GM12878 (cell line): Measurements from ENCODE around the gene ZIK1. TPM values are rescaled to one million over a fixed set of nuclear protein-coding genes. Genes with fewer than 3 reads are reported as not detected.

ENCODE experiments used
- ATAC-seq: fragments of 200-7000 bp; cut with Tn5 transposase; 3 replicates; pipeline ENCODE4 v1.9.1; 2020; ENCODE audit warnings: mild to moderate bottlenecking, moderate library complexity
- BruUV-seq: library from RNA; stranded (reverse); fragments of 400-500 nt; replicated peaks from 2 replicates; lab custom pipeline; 2021; lab: Mats Ljungman, UMichigan
- CTCF ChIA-PET: fragments of 300-600 bp; sonication (Branson Sonifier 250); formaldehyde crosslinking; extraction: SDS; loops from one replicate; lab custom pipeline; 2021; ENCODE audit warnings: inconsistent platforms; lab: Yijun Ruan, JAX
- POLR2A ChIA-PET: fragments of 350-600 bp; formaldehyde crosslinking; extraction: SDS; loops from one replicate; lab custom pipeline; 2021; ENCODE audit warnings: inconsistent platforms; lab: Charles Lee
- RAD21 ChIA-PET: fragments of 300-600 bp; sonication (Branson Sonifier 250); formaldehyde crosslinking; loops from one replicate; lab custom pipeline; 2023; ENCODE audit warnings: antibody characterized with exemption; ENCODE audit not compliant: unreplicated experiment; lab: Charles Lee
- SMC1A ChIA-PET: fragments of 300-600 bp; sonication (Branson Sonifier 250); formaldehyde crosslinking; loops from one replicate; lab custom pipeline; 2023; ENCODE audit not compliant: unreplicated experiment, uncharacterized antibody; lab: Charles Lee
- DNase-seq: peaks from one replicate; pipeline ENCODE4 v3.0.0-alpha.2; 2011; ENCODE audit warnings: low read depth, low spot score
- FAIRE-seq: peaks from 3 replicates; lab custom pipeline; 2011; peaks lifted over from hg19 to GRCh38; lab: Jason Lieb, UNC
- H2AFZ ChIP-seq: 2 replicates; pipeline ENCODE4 v1.6.0; 2011; ENCODE audit warnings: low read depth, low read length, control low read depth; ENCODE audit not compliant: control insufficient read depth
- H3K27ac ChIP-seq: 2 replicates; pipeline ENCODE4 v1.5.1; 2011; ENCODE audit warnings: control low read depth; ENCODE audit not compliant: control insufficient read depth, insufficient read depth
- H3K27me3 ChIP-seq, 2 experiments: replicated peaks in 1 of 2; 2 replicates each; pipeline versions ENCODE4 v1.6.0 to v1.6.1; 2011; ENCODE audit warnings: low read length in 1 of 2; ENCODE audit not compliant: control insufficient read depth in 2 of 2, insufficient read depth in 2 of 2
- H3K36me3 ChIP-seq, 2 experiments: 2 replicates each; pipeline ENCODE4 v1.5.1; 2011; ENCODE audit warnings: low read length in 1 of 2; ENCODE audit not compliant: control insufficient read depth in 2 of 2, insufficient read depth in 2 of 2
- H3K4me1 ChIP-seq: 2 replicates; pipeline ENCODE4 v1.6.1; 2011; ENCODE audit warnings: mild to moderate bottlenecking, low read length, moderate library complexity, mixed read lengths; ENCODE audit not compliant: control insufficient read depth, insufficient read depth
- H3K4me2 ChIP-seq: 2 replicates; pipeline ENCODE4 v1.6.0; 2011; ENCODE audit warnings: control low read depth; ENCODE audit not compliant: control insufficient read depth, insufficient read depth
- H3K4me3 ChIP-seq: fragments of 200-600 bp; sonication (generic); 2 replicates; pipeline ENCODE4 v1.5.1; 2016
- H3K79me2 ChIP-seq: 2 replicates; pipeline ENCODE4 v1.6.0; 2011; ENCODE audit warnings: low read length; ENCODE audit not compliant: control insufficient read depth, insufficient read depth
- H3K9ac ChIP-seq: 2 replicates; pipeline ENCODE4 v1.8.0; 2011; ENCODE audit warnings: low read length, control low read depth, mixed read lengths; ENCODE audit not compliant: control insufficient read depth, insufficient read depth
- H3K9me3 ChIP-seq: replicated peaks from 3 replicates; pipeline ENCODE4 v1.5.1; 2011; ENCODE audit warnings: mild to moderate bottlenecking, low read length; ENCODE audit not compliant: control insufficient read depth, insufficient read depth
- H4K20me1 ChIP-seq: 2 replicates; pipeline ENCODE4 v1.6.0; 2011; ENCODE audit not compliant: control insufficient read depth, insufficient read depth
- CEBPB ChIP-seq, 2 experiments: fragments of 150-350 bp in 1 of 2; IDR thresholded peaks; 2 replicates each; pipeline ENCODE4 v1.6.1; 2012 to 2014; ENCODE audit warnings: low read depth in 2 of 2, low read length in 2 of 2, borderline replicate concordance in 1 of 2, inconsistent platforms in 1 of 2
- HSF1 ChIP-seq: fragments of 150-350 bp; IDR thresholded peaks from 2 replicates; pipeline ENCODE4 v1.6.1; 2014; ENCODE audit warnings: mild to moderate bottlenecking, low read depth, low read length
- IKZF2 ChIP-seq, 2 experiments: fragments of 450-650 bp; IDR thresholded peaks; 2 replicates each; pipeline ENCODE4 v1.6.1; 2017; ENCODE audit warnings: mild to moderate bottlenecking in 2 of 2, moderate library complexity in 2 of 2
- JUND ChIP-seq: IDR thresholded peaks from 2 replicates; pipeline ENCODE4 v1.6.1; 2012; ENCODE audit warnings: low read depth, mild to moderate bottlenecking, low read length, improper control_type of control experiment, moderate library complexity
- KLF5 ChIP-seq: fragments of 450-650 bp; IDR thresholded peaks from 2 replicates; pipeline ENCODE4 v1.6.1; 2014; ENCODE audit warnings: mild to moderate bottlenecking; ENCODE audit not compliant: partially characterized antibody
- LARP7 ChIP-seq: fragments of 450-650 bp; IDR thresholded peaks from 2 replicates; pipeline ENCODE4 v1.6.1; 2017; ENCODE audit warnings: mild to moderate bottlenecking
- SREBF1 ChIP-seq: IDR thresholded peaks from 2 replicates; pipeline ENCODE4 v1.6.1; 2012; ENCODE audit warnings: mild to moderate bottlenecking, low read length
- SREBF2 ChIP-seq: IDR thresholded peaks from 2 replicates; pipeline ENCODE4 v1.6.1; 2012; ENCODE audit warnings: mild to moderate bottlenecking, low read length
- STAT1 ChIP-seq: fragments of 450-650 bp; conservative IDR thresholded peaks from 2 replicates; pipeline ENCODE4 v1.6.1; 2014; ENCODE audit warnings: antibody characterized with exemption, mild to moderate bottlenecking
- STAT3 ChIP-seq: IDR thresholded peaks from 2 replicates; pipeline ENCODE4 v1.6.1; 2011; ENCODE audit warnings: low read depth, low read length, improper control_type of control experiment
- ZBTB40 ChIP-seq: fragments of 450-650 bp; IDR thresholded peaks from 2 replicates; pipeline ENCODE4 v1.6.1; 2016; ENCODE audit warnings: mild to moderate bottlenecking, moderate library complexity, borderline replicate concordance
- ZNF622 ChIP-seq: fragments of 450-650 bp; IDR thresholded peaks from 2 replicates; pipeline ENCODE4 v1.6.1; 2017; ENCODE audit warnings: mild to moderate bottlenecking, inconsistent platforms
- ZNF687 ChIP-seq: fragments of 450-650 bp; IDR thresholded peaks from 2 replicates; pipeline ENCODE4 v1.6.1; 2017; ENCODE audit warnings: mild to moderate bottlenecking, moderate library complexity
- WGBS: methylation state at CpG from one replicate; pipeline ENCODE4 v1.1.6; 2016; ENCODE audit warnings: low lambda C conversion rate; ENCODE audit not compliant: insufficient replicate concordance, insufficient coverage; ENCODE audit errors: missing lambda C conversion rate; 5-methylcytosine and 5-hydroxymethylcytosine counted together
- in situ Hi-C: fragments of 300-500 bp; cut with MboI; formaldehyde crosslinking; loops from 9 replicates; pipeline ENCODE4 v1.14.3; 2018; ENCODE audit warnings: mixed read lengths
- intact Hi-C: fragments of 100-400 bp; cut with micrococcal nuclease; formaldehyde crosslinking; loops from one replicate; pipeline ENCODE4 v1.14.2; 2022; ENCODE audit not compliant: unreplicated experiment
- polyA plus RNA-seq, 11 experiments: library from polyadenylated mRNA; depleted of rRNA in 4 of 11; unstranded in 6 of 11; stranded (reverse) in 5 of 11; fragments of >200 nt; fragmentation: Nextera tagmentation in 4 of 11; fragmentation: Illumina TruSeq in 1 of 11; extraction: Ambion mirVana in 4 of 11; extraction: Trizol in 1 of 11; gene quantifications; 1 replicate in 1 of 11; 2 replicates in 10 of 11; pipeline versions ENCODE4 v1.2.1 to v1.2.3, GENCODE V29; 2011 to 2016; ENCODE audit warnings: inconsistent platforms in 2 of 11, missing spikeins in 2 of 11, low read depth in 1 of 11
- total RNA-seq, 4 experiments: library from RNA; depleted of rRNA in 3 of 4; stranded (reverse); fragments of >200 nt in 3 of 4; fragmentation: Illumina TruSeq in 1 of 4; extraction: Trizol in 1 of 4; gene quantifications; 2 replicates each; pipeline versions ENCODE4 v1.2.1 to v1.2.3, GENCODE V29; 2013 to 2021

ZIK1 gene
- total and polyA plus RNA-seq, 10 of the 15 experiments (the other 5 are each of a cell fraction or from before 2014, with no cell fraction given) = 0.45 to 4.7 (median 2.7) TPM

GRCh38 chr19:57642396-57643046, 58.6 kb downstream of the ZIK1 start:
- ATAC-seq (no peak), DNase-seq (no peak), FAIRE-seq (no peak)
- Histone ChIP-seq H3K4me3 (no peak overlapping the region), H3K4me2 (no peak overlapping the region), H4K20me1 (no peaks in the 10 kb centered on the region), H3K9me3 (peaks cover 30% of the 10 kb centered on the region), H3K4me1 (no peaks in the 10 kb centered on the region), H3K36me3 (peaks cover 9 to 17% of the 10 kb centered on the region in 2 experiments), H3K27me3 (no peaks in the 10 kb centered on the region), H3K79me2 (no peaks in the 10 kb centered on the region), H3K9ac (no peak overlapping the region), H3K27ac (no peak overlapping the region), H2AFZ (no peak overlapping the region)
- no TSS peak for BruUV-seq
- RAD21 ChIA-PET = no interaction called here
- intact Hi-C loops (no loop called here), in situ Hi-C loops (no loop called here)
- WGBS = 79% methylated on average over 4 of the region's 4 CpGs
- CTCF ChIA-PET = no interaction called here
- POLR2A ChIA-PET = no interaction called here
- no peak for TF ChIP-seq JUND
- TF ChIP-seq SREBF2 = no peak
- no peak for TF ChIP-seq SREBF1
- TF ChIP-seq KLF5 = no peak
- no peak for TF ChIP-seq LARP7
- no peak for TF ChIP-seq IKZF2 (IDR thresholded peaks at IDR 0.05)
- TF ChIP-seq ZBTB40 = no peak
- no peak for TF ChIP-seq ZNF687
- TF ChIP-seq STAT1 = no peak
- TF ChIP-seq STAT3 = no peak
- TF ChIP-seq CEBPB (IDR thresholded peaks at IDR 0.05; ENCODE audit: borderline replicate concordance in 1 of 2, low read depth in 2 of 2, low read length in 2 of 2) = no peak
- TF ChIP-seq ZNF622 = no peak
- no peak for TF ChIP-seq HSF1
- SMC1A ChIA-PET = no interaction called here
